Measurements from ENCODE around the gene BCL3. TPM values are rescaled to one million over a fixed set of nuclear protein-coding genes. Genes with fewer than 3 reads are reported as not detected.

Gene BCL3
- total and polyA plus RNA-seq, 2 of the 13 experiments (the other 11 are each of a cell fraction or from before 2014, with no cell fraction given): 2.3 to 4.0 TPM

DNA sequence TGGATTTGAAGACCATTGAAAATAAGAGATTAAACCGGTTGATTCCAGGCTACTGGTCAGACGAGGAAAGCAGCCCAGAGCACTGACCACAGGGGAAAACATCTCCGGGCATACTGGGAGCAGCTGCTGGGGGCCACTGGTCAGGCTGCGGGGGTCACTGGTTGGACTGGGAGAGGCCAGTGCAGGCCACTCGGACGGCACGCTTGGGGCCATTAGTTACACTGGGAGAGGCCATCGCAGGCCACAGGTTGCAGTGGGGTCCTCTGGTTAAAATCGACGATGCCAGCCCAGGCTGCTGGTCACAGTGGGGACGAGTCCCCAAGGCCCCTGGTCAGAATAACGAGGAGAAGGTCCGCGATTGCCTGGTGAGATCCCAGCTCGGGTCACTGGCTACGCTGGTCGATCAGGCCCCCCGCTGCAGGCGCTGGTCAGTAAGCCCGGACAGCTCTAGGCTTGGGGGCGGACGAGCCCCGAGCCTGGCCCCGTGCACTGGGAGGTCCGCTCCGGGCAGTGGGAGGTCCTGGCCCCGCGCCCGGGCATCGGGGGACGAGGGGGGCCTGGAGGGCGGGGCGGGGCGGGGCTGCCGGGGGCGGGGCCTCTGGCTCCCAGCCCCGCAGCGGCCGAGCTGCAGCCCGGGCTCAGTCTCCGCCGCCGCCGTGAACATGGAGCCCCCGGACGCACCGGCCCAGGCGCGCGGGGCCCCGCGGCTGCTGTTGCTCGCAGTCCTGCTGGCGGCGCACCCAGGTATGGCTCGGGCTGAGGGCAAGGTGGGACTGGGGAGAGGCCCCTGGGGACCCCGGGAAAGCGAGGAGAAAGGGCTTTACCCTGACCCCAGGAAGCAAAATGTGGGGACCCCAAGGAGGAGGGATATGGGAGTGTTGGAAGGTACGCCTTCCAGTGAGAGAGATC, 60.2 kb downstream of the BCL3 start, which contains the start of gene BCAM (continued):
- TF ChIP-seq TBX3 (IDR thresholded peaks at IDR 0.05; ENCODE audit: borderline replicate concordance) (no peak), ZNF678 (CRISPR knock-in tag; IDR thresholded peaks at IDR 0.05) (no peak; the same call in 1 of the 2 replicates), POLR2AphosphoS5 (IDR thresholded peaks at IDR 0.05; ENCODE audit: low read depth, low read length) (peak; percentile 77), NFE2L2 (IDR thresholded peaks at IDR 0.05; ENCODE audit: low read length) (no peak), SP5 (CRISPR knock-in tag; IDR thresholded peaks at IDR 0.05; ENCODE audit: borderline replicate concordance, low read depth) (peak; percentile 88), ZMYM4 (CRISPR knock-in tag; IDR thresholded peaks at IDR 0.05) (peak; percentile 14; the same call in 1 of the 2 replicates), ZNF263 (CRISPR knock-in tag; IDR thresholded peaks at IDR 0.05) (0 out of 2 replicates have a peak, but pooled peaks have one; percentile 16), MEIS1 (CRISPR knock-in tag; IDR thresholded peaks at IDR 0.05; ENCODE audit: borderline replicate concordance) (0 out of 2 replicates have a peak, but pooled peaks have one; percentile 20), PITX1 (CRISPR knock-in tag; IDR thresholded peaks at IDR 0.05) (0 out of 2 replicates have a peak, but pooled peaks have one; percentile 10), ZNF224 (CRISPR knock-in tag; IDR thresholded peaks at IDR 0.05) (no peak), SPEN (CRISPR knock-in tag; IDR thresholded peaks at IDR 0.05; ENCODE audit: low read depth) (peak; percentile 51; the same call in 1 of the 2 replicates), POGZ (CRISPR knock-in tag; IDR thresholded peaks at IDR 0.05) (peak; percentile 22; the same call in 1 of the 2 replicates), TRIM24 (CRISPR knock-in tag; IDR thresholded peaks at IDR 0.05) (no peak), MXD4 (CRISPR knock-in tag; IDR thresholded peaks at IDR 0.05) (peak; percentile 8; the same call in 1 of the 2 replicates), SOX13 (IDR thresholded peaks at IDR 0.05) (no peak), SOX13 (CRISPR knock-in tag; conservative IDR thresholded peaks at IDR 0.05 in 1 of 2, IDR thresholded peaks at IDR 0.05 in 1 of 2) (0 out of 4 replicates have a peak, but pooled peaks of 1 of the 2 experiments have one; percentile 12), RFXAP (CRISPR knock-in tag; IDR thresholded peaks at IDR 0.05; ENCODE audit: borderline replicate concordance) (peak; percentile 47; the same call in 1 of the 2 replicates), CEBPG (CRISPR knock-in tag; IDR thresholded peaks at IDR 0.05) (0 out of 2 replicates have a peak, but pooled peaks have one; percentile 9)
- TF ChIP-seq, protein P1, sequence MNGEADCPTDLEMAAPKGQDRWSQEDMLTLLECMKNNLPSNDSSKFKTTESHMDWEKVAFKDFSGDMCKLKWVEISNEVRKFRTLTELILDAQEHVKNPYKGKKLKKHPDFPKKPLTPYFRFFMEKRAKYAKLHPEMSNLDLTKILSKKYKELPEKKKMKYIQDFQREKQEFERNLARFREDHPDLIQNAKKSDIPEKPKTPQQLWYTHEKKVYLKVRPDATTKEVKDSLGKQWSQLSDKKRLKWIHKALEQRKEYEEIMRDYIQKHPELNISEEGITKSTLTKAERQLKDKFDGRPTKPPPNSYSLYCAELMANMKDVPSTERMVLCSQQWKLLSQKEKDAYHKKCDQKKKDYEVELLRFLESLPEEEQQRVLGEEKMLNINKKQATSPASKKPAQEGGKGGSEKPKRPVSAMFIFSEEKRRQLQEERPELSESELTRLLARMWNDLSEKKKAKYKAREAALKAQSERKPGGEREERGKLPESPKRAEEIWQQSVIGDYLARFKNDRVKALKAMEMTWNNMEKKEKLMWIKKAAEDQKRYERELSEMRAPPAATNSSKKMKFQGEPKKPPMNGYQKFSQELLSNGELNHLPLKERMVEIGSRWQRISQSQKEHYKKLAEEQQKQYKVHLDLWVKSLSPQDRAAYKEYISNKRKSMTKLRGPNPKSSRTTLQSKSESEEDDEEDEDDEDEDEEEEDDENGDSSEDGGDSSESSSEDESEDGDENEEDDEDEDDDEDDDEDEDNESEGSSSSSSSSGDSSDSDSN (CRISPR knock-in tag; IDR thresholded peaks at IDR 0.05): peak; percentile 65
- TF ChIP-seq, protein P2, sequence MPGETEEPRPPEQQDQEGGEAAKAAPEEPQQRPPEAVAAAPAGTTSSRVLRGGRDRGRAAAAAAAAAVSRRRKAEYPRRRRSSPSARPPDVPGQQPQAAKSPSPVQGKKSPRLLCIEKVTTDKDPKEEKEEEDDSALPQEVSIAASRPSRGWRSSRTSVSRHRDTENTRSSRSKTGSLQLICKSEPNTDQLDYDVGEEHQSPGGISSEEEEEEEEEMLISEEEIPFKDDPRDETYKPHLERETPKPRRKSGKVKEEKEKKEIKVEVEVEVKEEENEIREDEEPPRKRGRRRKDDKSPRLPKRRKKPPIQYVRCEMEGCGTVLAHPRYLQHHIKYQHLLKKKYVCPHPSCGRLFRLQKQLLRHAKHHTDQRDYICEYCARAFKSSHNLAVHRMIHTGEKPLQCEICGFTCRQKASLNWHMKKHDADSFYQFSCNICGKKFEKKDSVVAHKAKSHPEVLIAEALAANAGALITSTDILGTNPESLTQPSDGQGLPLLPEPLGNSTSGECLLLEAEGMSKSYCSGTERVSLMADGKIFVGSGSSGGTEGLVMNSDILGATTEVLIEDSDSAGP (CRISPR knock-in tag; IDR thresholded peaks at IDR 0.05; ENCODE audit: borderline replicate concordance): peak; percentile 37
- TF ChIP-seq, protein P3, sequence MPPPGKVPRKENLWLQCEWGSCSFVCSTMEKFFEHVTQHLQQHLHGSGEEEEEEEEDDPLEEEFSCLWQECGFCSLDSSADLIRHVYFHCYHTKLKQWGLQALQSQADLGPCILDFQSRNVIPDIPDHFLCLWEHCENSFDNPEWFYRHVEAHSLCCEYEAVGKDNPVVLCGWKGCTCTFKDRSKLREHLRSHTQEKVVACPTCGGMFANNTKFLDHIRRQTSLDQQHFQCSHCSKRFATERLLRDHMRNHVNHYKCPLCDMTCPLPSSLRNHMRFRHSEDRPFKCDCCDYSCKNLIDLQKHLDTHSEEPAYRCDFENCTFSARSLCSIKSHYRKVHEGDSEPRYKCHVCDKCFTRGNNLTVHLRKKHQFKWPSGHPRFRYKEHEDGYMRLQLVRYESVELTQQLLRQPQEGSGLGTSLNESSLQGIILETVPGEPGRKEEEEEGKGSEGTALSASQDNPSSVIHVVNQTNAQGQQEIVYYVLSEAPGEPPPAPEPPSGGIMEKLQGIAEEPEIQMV (CRISPR knock-in tag; IDR thresholded peaks at IDR 0.05; ENCODE audit: low read depth): peak; percentile 55; the same call in 1 of the 2 replicates
- TF ChIP-seq, protein P4, sequence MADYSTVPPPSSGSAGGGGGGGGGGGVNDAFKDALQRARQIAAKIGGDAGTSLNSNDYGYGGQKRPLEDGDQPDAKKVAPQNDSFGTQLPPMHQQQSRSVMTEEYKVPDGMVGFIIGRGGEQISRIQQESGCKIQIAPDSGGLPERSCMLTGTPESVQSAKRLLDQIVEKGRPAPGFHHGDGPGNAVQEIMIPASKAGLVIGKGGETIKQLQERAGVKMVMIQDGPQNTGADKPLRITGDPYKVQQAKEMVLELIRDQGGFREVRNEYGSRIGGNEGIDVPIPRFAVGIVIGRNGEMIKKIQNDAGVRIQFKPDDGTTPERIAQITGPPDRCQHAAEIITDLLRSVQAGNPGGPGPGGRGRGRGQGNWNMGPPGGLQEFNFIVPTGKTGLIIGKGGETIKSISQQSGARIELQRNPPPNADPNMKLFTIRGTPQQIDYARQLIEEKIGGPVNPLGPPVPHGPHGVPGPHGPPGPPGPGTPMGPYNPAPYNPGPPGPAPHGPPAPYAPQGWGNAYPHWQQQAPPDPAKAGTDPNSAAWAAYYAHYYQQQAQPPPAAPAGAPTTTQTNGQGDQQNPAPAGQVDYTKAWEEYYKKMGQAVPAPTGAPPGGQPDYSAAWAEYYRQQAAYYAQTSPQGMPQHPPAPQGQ (CRISPR knock-in tag; IDR thresholded peaks at IDR 0.05; ENCODE audit: borderline replicate concordance): no peak
